GM21360 (cell line): ENCODE data around the gene ZNF878.

Source experiments
- ATAC-seq: cut with Tn5 transposase; IDR thresholded peaks from one replicate; pipeline ENCODE4 v1.9.1; 2021; ENCODE audit warnings: mild to moderate bottlenecking, moderate library complexity; ENCODE audit not compliant: unreplicated experiment

Gene ZNF878

DNA sequence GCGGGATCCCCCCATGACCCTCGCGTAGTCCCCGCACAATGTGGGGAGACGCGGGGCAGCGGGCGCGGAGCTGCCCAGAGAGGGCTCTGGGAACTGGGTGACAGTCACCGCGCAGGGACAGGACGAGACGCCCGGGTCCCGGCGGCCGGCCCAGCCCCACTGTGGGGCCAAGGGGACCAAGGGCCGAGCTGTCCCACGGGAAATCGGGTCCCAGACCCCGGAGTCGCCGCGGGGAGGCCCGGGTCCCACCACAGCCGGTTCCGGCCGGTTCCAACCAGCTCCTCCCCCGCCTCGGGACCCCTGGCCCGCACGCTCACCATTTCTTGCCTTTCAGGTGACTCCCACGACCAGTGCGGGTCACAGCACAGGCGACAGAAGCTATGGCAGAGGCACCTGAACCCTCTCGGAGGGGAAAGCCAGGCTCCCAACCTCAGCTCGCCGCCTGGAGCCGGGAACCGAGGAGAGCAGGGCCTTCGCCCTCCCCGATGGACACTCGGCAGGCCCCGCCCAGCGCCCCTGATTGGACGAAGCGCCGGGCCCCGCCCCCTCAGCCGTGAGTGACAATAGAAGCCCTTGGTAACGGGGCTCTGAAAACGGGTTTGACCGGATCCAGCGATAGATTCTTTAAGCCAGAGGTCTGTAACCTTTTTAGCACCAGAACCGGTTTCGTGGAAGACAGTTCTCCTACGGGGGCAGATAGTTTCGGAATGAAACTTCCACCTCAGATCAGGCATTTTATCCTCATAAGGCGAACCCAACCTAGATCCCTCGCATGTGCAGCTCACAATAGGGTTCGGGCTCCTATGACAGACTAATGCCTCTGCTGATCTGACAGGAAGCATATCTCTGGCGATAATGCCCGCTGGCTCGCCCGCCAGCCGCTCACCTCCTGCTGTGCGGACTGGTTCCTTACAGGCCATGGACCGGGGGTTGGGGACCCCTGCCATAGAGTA is 17.3 kb downstream of the ZNF878 start, which contains the start of gene ZNF433:
TSS of gene ZNF433 (minus strand) at position 460 of the 953 bp plus-strand sequence. CDS start at position 320, 140 bp downstream.
- ATAC-seq: peak; percentile 93

GRCh38 chr19:12034620-12035019 is 18.1 kb downstream of the ZNF878 start:
- ATAC-seq: no peak

GRCh38 chr19:12034198-12034597 is 18.6 kb downstream of the ZNF878 start:
- ATAC-seq: no peak

GRCh38 chr19:12015753-12016116 is 37.0 kb downstream of the ZNF878 start:
- no peak for ATAC-seq

DNA sequence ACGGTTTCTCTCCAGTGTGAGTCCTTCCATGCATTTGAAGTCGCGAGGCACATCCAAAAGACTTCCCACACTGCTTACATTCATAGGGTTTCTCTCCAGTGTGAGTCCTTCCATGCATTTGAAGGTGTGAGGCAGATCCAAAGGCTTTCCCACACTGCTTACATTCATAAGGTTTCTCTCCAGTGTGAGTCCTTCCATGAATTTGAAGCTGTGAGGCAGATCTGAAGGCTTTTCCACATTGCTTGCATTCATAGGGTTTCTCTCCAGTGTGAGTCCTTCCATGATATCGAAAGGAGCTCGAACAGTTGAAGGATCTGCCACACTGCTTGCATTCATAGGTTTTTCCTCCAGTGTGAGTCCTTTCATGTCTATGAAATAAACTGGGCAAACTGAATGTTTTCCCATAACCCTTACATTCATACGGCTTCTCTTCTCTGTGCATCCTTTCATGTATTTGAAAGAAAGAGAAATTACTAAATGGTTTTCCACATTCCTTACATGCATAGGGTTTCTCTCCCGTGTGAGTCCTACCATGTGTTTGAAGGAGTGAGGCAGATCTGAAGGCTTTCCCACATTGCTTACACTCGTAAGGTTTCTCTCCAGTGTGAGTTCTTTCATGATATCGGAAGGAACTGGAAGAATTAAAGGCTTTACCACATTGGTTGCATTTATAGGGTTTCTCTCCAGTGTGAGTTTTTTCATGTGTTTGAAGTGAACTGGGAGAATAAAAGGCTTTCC is 37.6 kb downstream of the ZNF878 start:
- ATAC-seq: no peak

GRCh38 chr19:12000152-12000981 is 52.4 kb downstream of the ZNF878 start:
- ATAC-seq: no peak

GRCh38 chr19:11995174-11995573 is 57.6 kb downstream of the ZNF878 start:
- no peak for ATAC-seq
